Ramos (cell line): ENCODE results near the gene MGAT5.

ENCODE experiments used
- in situ Hi-C: fragments of 300-500 bp; cut with MboI; formaldehyde crosslinking; loops from one replicate; pipeline ENCODE4 v1.14.3; 2022; ENCODE audit warnings: low sequenced_read_pairs; ENCODE audit not compliant: unreplicated experiment

Gene MGAT5

DNA sequence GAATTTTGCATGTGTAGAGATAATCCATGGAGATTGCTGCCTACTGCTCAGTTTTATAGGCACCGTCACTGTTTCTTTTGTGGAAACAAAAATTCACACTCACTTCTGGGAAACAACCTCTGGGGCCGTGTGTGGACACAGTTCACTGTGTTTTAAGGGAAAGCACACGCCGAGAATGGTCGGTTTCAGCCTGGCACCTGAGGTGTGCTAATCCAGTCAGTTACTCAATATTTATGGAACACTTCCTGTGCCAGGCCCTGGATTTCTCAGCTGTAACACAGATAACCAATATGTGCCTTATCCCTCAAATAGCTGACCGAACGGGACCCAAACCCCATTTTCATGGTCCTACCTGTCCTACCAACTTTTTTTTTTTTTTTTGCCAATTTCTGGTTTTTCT is 179.6 kb downstream of the MGAT5 start:
- in situ Hi-C loops = loop anchor here (25.0 kb wide), 1 partner anchor 546 kb away; no protein-coding TSS in a partner anchor

DNA sequence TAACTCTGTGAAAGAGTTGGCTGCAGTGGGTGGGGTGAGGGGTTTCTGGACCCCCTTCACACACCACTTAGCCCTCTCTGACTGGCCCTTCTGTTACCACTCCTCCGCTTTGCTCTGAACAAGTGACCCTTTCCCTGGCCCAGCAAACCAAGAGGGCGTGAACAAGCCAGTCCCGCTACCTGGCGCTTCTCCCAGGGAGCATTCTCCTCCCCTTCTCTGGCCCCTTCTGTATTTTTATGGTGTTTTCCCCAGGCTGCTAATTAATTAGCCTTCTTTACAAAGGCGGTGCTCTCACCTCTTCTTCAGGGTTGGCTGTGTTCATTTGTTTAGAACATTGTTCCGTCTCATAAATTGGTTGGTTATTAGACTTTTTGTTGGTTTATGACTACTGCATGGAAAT is 180.1 kb downstream of the MGAT5 start:
- in situ Hi-C loops = loop anchor here (25.0 kb wide), 1 partner anchor 547 kb away; no protein-coding TSS in a partner anchor

DNA sequence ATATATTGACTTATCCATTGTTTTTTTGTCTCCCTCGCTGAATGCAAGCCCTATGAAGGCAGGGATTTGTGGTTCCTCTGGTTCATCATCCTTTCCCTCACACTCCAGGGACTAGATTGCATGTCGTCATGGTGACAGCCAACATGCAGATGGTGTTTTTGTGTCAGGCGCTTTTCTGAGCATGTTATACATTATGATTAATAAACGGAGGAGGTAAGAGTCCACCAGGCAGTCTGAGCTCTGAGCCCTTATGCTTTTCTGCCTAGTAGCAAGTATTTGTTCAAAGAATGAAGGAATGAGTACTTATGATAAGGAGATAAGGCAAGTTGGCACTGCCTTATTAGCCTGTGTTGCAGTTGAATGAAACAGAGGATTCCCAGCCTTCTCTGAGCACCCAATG is 181.6 kb downstream of the MGAT5 start:
- in situ Hi-C loops = loop anchor here (25.0 kb wide), 1 partner anchor 548 kb away; no protein-coding TSS in a partner anchor

DNA sequence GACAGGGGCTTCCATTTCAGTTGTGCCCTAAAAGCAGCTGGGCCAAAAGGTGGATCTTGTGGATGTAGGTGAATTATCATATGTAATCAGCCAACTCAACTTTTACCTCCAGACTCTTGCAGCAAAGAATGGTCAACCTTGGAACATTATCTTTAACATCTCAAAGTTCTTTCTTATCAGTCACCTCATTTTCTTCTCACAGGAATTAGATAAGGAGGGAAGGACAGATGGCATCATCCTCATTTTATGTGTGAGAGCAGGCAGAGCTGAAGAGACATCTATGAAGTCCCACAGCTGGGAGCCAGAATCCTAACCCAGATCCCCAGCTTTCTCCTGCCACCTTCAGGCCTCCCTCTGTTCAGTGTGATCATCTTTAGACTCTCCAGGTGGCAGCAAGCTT is 182.1 kb downstream of the MGAT5 start:
- in situ Hi-C loops = loop anchor here (25.0 kb wide), 1 partner anchor 549 kb away; no protein-coding TSS in a partner anchor

DNA sequence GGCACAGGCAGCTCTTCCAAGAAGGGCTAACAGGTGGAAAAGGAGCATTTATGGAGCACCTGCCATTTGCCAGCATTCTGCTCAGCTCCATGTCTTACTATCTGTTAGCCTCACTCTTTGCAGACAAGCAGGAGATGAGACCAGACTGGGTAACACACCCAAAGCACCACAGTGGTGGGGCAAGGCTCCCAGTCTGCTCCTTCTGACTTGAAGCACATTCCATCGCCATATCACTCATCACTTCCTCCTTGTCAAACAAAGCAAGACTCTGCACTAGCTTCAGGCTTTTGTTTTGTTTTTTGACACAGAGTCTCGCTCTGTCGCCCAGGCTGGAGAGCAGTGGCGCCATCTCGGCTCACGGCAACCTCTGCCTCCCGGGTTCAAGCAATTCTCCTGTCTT is 182.8 kb downstream of the MGAT5 start:
- in situ Hi-C loops = loop anchor here (25.0 kb wide), 1 partner anchor 549 kb away; no protein-coding TSS in a partner anchor

DNA sequence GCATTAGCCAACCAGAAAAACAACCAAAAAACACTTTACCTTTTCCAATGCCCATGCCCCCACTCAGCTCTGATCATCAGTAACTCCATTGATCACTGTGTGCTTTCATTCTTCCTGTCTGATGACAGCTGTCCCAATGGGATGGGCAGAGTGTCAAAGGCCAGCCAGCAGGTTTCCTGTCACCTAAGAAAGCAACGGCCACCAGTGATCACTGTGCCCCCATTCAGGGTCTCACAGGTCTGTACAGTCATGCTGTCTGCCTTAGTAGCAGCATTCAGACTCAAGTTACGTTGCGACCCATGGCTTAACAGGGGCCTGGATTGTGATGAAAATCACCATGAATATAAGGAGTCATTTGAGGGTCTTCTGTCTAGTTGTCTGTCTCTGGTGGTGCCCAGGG is 184.5 kb downstream of the MGAT5 start:
- in situ Hi-C loops = loop anchor here (25.0 kb wide), 1 partner anchor 551 kb away; no protein-coding TSS in a partner anchor

DNA sequence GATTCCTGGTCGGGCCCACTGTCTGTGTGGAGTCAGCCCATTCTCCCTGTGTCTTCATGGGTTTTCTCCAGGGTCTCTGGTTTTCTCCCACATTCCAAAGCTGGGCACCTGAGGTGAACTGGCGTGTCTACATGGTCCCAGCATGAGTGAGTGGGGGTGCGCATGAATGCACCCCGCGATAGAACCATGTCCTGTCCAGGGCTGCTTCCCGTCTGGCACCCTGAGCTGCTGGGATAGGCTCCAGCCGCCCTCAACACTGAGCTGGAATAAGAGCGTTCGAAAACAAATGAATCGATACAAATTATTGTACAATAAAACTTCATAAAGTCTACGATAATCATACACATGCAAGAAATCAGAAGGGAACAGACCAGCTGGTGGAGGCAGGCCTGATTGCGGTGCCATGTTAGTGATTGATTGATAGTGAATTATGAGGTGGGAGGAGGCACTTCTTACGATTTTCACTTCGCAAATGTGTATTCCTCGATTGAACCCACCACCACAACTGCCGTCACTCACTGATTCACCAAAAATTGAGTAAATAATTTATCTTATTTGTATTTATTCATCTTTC is 186.6 kb downstream of the MGAT5 start:
- in situ Hi-C loops = loop anchor here (25.0 kb wide), 1 partner anchor 553 kb away; no protein-coding TSS in a partner anchor

DNA sequence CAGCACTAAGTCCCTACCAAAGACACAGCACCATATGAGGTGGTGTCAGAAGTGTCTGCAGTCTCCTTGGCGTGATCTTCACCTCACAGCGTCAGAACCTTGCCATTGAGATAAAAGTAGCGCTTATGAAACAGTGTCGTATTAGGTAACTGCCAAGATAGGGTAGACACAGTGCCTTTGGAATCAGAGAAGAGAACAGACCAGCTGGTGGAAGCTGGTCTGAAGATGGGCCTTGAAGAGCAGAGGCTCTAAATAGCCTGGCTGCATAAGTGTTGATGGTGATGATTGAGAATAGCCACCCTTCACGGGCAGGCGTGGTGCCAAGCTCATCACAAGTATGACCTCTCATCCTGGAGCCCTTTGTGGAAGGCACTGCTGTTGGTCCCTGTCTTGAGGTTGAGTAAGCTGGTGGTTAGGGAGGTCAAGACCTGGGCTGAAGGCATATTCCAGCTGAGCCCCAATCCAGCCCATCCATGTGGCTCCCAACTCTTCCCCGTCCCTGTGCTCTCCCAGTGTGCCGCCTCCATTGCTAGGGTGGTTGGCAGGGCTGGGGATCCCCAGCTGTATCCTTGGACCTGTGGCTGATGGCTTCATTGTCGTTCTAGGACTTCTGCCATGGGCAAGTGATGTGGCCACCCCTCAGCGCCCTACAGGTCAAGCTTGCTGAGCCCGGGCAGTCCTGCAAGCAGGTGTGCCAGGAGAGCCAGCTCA is 187.4 kb downstream of the MGAT5 start:
- in situ Hi-C loops = loop anchor here (25.0 kb wide), 1 partner anchor 554 kb away; no protein-coding TSS in a partner anchor

DNA sequence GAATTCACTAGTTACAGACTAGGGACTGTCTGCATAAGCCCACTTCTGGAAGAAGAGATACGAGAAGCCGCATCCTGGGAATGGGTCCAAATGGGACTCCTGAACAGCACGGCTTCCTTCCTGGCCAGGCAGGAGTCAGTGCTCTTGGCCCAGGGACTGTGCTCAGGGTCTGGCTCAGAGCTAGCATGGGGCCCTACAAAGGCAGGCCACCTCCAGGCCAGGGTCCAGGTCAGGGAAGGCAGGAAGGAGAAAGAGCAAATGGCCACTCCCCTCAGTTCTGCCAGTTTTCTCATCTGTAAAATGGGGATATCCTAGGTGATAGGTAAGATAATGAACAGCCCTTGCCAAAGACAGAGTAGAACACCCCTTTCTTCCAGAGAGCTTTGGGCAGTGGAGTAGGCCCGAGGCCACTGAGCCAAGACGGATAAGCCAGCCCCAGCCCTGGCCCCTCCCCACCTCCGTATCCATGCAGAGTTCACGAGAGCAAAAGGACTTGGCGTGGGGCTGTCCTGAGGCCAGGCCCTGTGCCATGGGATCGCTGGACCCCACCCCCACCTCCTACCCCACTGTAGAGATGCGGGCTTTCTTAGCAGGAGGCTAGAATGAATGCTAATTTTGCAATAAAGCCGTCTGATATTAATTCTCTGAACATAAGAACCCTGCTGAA is 190.1 kb downstream of the MGAT5 start:
- in situ Hi-C loops = loop anchor here (25.0 kb wide), 1 partner anchor 557 kb away; no protein-coding TSS in a partner anchor

DNA sequence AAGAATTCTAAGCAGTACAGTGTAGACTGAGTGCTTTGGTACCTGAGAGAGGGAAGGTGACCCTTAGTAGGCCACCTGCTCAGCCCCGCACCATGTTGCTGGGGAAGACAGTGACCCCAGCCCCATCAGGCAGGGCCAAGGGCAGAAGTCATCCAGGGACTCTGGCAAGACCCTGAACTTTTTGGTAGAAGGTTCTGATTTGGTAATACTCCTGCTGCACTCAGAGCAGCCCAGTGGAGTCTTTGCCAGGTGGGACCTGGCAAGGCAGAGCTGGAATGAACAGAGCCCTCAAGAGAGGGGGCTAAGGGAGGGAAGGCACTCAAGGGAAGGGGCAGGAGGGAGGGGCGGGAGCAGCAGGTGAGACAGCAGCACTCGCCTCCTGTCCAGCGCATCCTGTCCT is 191.2 kb downstream of the MGAT5 start:
- in situ Hi-C loops = loop anchor here (25.0 kb wide), 1 partner anchor 558 kb away; no protein-coding TSS in a partner anchor

DNA sequence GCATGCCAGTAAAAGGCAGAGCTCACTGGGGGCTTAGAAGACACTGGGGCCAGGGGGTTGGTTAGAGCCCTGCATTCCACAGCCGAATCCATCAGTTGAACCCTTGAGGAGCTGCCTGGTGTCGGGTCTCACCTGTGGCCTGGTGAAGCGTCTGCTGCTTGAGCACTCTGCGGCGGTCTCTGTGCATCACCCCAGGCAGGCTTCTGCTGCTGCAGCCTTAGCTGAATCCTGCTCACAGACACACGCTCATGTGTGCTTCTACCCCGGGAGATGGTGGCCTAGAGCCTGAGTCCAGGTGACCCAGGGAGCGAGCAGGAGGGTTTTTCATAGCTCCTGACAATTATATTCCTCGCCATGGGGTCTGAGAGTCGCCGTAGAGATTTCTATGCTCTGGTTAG is 192.1 kb downstream of the MGAT5 start:
- in situ Hi-C loops = loop anchor here (25.0 kb wide), 1 partner anchor 559 kb away; no protein-coding TSS in a partner anchor

DNA sequence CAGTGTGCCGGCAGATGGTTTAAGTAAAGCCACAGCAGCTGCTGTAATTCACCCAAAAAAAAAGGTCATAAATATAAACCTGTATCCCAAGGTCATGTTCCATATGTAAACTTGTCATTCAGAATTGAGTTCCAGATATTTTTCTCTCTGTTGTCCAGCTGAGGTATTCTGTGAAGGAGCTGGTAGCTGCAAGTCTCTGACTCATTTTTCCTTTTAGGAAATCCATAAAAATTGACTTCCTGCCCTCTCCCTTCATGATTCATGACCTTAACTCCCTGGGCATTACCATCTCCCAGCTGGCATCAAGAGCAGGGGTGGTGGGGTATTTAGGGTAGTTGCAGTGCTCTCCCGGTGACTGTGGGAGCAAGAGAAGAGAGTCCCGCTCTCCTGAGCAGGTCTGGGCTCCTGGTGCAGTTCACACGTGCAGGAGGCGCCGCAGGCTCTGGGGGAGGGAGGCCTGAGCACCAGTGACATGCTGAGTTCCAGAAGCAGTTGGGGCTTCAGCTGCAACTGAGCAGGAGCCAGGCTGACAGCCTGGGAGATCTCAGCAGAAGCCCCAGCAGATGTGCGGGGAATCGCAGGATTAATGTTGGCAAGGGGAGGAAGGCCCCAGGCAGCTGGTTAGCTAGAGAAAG is 192.6 kb downstream of the MGAT5 start:
- in situ Hi-C loops = loop anchor here (25.0 kb wide), 1 partner anchor 559 kb away; no protein-coding TSS in a partner anchor

DNA sequence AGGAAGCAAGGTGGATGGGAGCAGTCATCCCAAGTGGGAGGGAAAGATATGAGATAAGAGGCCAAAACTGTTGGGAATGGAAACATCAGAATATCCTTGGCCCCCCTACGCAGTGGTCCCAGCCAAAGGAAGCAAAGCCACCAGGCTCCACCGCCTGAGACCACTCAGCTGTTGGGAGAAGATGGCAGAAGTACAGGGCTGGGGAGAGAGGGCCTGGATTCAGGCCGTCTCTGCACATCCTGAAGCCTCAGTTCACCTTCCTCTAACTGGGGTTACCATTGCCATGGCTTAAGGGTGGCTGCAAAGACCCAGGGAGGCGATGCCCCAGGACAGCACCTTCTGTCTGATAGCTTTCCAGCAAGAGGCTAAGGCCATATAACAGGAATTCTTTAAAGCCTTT is 193.8 kb downstream of the MGAT5 start:
- in situ Hi-C loops = loop anchor here (25.0 kb wide), 1 partner anchor 560 kb away; no protein-coding TSS in a partner anchor

DNA sequence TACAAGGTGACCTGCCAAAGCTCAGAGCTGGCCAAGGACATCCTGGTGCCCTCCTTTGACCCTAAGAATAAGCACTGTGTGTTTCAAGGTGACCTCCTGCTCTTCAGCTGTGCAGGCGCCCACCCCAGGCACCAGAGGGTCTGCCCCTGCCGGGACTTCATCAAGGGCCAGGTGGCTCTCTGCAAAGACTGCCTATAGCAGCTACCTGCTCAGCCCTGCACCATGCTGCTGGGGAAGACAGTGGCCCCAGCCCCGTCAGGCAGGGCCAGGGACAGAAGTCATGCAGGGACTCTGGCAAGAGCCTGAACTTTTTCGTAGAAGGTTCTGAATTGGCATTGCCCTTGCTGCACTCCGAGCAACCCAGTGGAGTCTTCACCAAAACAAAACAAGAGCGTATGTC is 194.8 kb downstream of the MGAT5 start:
- in situ Hi-C loops = loop anchor here (25.0 kb wide), 1 partner anchor 561 kb away; no protein-coding TSS in a partner anchor

DNA sequence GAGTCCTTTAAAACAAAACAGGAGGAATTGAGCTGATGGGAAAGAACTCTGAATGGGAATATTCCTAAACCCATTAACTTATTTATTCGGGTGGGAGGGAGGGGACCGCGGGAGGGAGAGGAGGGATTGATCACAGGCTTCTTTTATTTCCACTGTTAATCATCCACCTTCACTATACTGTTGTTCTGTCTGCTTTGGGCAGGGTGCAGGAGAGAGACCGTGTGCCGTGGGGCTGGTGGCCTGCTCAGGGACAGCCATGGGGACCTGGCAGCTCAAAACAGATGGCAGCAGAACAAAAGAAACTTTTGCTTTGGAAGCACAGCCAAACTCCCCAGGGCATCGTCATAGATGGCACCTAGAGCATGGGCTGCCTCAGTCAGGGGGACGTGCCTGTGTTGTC is 195.3 kb downstream of the MGAT5 start:
- in situ Hi-C loops = loop anchor here (25.0 kb wide), 1 partner anchor 562 kb away; no protein-coding TSS in a partner anchor

DNA sequence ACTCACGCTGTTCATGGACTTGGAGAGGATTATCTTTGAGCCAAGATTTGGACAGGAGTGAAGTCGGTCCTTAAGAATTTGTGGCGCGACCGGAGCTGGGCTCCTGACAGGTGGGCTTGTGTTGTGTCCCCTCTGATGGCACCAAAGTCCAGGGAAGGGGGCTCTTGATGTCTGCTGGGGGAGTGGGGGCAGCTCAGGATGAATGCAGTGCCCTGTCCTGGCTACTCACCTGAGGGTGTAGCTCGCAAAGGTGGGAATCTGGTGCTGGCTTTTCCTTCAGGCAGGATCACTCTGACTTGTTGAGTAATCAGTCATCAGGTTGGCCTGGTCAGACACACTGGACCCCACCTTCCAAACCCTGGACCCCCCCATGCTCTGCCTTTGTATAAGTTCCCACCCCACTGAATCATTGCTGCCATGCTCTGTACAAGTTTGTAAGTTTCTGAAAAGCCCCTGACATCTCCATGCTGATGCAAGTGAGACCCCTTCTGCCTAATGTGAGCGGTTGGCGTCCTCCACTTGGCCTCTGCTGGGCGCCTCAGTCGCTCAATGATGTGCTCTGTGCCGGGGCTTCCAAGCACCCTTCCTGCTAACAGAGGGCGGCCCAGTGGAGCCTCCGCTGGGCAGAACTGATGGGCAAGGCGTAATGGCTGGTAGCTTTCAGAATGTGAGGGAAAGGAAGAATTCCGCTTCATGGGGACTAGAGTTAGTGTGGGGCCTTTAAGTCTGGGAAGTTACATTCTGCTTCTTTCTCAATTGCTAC is 196.1 kb downstream of the MGAT5 start:
- in situ Hi-C loops = loop anchor here (25.0 kb wide), 1 partner anchor 563 kb away; no protein-coding TSS in a partner anchor

DNA sequence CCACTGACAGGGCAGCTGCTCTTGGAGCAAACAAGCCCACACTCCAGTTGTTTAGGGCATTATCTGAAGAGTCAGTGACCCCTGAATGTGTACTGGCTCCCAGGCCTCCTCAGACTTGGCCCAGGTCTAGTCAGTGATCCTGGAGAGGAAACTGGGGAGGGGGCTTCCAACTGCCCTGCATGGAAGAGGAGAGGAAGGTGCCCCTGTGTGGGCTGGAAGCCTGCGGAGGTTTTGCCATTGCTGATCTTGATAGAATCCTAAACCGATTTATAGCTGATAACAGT is 197.4 kb downstream of the MGAT5 start:
- in situ Hi-C loops = no loop called here

DNA sequence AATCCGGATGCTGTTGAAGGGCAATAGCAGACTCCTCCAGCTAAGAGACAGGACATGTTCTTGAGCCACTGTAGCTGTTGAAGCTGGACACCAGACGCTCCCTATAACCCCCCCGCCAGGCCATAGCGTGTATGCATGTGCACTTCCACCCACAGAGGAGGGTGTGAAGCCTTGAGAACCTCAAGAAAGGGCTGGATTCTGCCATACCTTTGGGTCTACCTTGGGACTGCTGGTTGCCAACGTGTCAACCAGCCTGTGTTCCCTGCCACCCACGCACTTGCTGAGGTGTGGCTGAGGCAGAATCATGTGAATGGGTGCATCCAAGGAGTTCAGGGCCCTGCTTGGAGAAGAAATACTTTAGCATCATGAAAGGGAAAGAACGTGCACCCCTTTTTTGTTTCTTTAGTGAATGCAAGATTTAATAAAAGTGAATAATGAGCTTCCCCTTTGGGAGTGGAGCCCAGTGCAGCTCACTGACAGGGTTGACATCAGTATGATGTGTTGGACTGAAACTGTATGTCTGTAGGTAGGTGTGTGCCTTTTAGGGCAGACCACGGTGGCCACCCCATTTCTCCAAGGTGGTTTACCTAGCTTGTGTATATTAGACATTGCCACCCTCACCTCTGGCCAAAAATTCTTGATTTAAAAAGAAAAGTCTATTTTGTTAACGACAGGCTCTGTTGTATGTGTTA is 198.3 kb downstream of the MGAT5 start:
- in situ Hi-C loops = no loop called here

DNA sequence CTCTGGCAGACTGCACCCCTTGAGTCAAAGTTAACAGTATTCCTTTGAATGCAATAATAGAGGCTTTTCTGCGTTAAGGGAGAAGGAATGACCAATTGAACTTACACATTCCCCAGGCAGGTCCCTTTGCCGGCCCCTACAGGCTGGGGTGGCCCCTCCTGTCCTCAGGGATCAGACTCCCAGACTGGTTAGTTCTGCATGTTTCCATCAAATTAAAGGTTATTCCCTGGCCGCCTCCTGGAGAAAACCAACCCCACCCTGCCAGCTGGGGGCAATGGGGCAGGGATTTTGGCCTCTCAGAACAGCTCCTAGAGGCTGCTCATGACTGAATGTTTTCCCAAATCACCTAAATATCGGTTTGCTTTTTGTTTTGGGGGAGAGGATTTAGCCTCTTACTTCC is 199.6 kb downstream of the MGAT5 start:
- in situ Hi-C loops = no loop called here
